ENCODE data around the gene DDX11.
"Not testable (repeated sequence)": the region's sequence is repeated elsewhere in the genome, so short reads cannot be mapped to it uniquely, and the experiment has no call there.

DDX11 gene

DNA sequence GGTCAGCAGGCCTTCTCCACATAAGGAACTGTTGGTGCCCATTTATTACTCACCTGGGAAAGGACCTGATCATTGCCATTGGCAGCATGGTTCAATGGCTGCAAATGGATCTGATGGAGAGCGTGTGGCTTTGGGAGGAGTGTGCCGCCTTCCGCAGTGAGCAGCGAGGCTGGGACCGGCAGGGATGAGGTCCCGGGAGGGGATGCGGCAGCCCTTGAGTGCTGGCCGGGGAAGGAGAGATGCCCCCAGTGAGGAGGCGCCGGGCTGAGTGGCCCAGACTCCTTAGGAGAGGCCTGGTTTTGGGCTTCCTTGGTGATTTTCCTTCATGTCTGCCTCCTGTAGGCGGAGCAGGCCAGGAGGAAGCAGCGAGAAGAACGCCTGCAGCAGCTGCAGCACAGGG is 10.6 kb downstream of the DDX11 start:
- H3K36me3 ChIP-seq (ENCODE audit: control insufficient read depth, insufficient read depth, low read length), result peaks cover 15% of the 10 kb centered on the region
- 91 to 97% methylated on average over 7 to 8 of the region's 13 CpGs for WGBS, 2 experiments (ENCODE audit: insufficient coverage in 2 of 2)
- H3K4me3 ChIP-seq (ENCODE audit: extremely low read depth, insufficient read depth, low read length, poor library complexity, severe bottlenecking); H3K9me3 ChIP-seq (ENCODE audit: control insufficient read depth, low read length); H3K27ac ChIP-seq (ENCODE audit: low read depth, low read length, severe bottlenecking): not testable (repeated sequence)
- peaks cover 11% of the 10 kb centered on the region for H3K4me1 ChIP-seq (ENCODE audit: control insufficient read depth, insufficient read depth, low read length, poor library complexity, severe bottlenecking)

DNA sequence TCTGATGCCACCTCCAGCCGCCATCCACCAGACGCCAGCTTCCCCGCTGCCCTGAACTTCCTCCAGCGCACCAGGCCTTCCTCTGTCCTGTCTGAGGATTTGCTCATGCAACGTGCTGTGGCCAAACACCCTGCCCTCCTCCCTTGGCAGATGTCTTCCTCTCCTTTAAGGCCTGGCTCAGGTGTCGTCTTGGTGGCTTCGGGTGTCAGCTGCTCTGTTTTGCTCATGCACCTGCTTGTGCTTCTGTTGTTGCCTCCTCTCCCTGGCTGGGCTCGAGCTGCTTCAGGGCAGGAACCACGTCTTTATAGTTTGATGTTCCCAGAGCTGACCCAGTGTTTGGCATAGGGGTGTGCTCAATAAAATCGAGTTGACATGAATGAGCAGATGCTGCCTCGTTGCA is 12.4 kb downstream of the DDX11 start:
- H3K4me1 ChIP-seq (ENCODE audit: control insufficient read depth, insufficient read depth, low read length, poor library complexity, severe bottlenecking); H3K4me3 ChIP-seq (ENCODE audit: extremely low read depth, insufficient read depth, low read length, poor library complexity, severe bottlenecking); H3K27ac ChIP-seq (ENCODE audit: low read depth, low read length, severe bottlenecking); H3K9me3 ChIP-seq (ENCODE audit: control insufficient read depth, low read length): not testable (repeated sequence)
- 90 to 96% methylated on average over 3 of the region's 11 CpGs for WGBS, 2 experiments (ENCODE audit: insufficient coverage in 2 of 2)
- peaks cover 22% of the 10 kb centered on the region for H3K36me3 ChIP-seq (ENCODE audit: control insufficient read depth, insufficient read depth, low read length)

DNA sequence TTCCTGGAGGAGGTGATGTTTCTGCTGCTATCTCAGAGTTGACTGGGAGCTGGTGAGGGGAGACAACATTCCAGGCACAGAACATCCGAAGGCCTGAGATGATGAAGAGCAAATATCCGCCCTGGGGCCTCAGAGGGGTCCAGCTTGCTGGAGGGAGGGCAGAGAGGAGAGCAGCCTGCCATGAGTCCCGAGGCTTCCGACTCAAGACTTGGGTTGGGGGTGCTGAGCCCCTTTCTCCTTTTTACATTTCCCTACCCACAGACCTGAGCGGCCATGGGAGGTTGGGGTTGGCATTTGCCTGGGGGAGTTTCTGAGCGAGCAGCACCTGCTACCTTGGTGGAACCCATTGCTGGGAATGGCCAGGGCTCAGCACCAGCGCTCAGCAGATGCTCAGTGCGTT is 13.8 kb downstream of the DDX11 start:
- 80 to 92% methylated on average over 1 to 2 of the region's 8 CpGs for WGBS, 2 experiments (ENCODE audit: insufficient coverage in 2 of 2)

DNA sequence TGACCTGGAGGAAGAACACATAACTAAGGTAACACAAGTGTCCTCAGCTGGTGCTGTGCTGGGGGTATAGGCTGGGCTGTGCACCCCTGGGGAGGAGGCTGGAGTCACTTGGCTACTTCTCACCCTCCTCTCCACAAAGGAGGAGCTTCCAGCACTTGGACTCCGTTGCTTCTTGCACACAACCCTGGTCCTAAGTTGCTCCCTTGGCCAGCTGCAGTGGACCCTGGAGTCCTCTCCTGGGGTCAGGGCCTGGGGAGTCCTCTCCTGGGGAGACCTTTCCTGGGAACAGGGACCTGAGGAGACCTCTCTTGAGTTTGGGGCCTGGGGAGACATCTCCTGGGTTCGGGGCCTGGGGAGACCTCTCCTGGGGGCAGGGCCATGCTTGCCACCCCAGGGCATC is 14.3 kb downstream of the DDX11 start:
- H3K4me3 ChIP-seq (ENCODE audit: extremely low read depth, insufficient read depth, low read length, poor library complexity, severe bottlenecking); H3K27ac ChIP-seq (ENCODE audit: low read depth, low read length, severe bottlenecking); H3K4me1 ChIP-seq (ENCODE audit: control insufficient read depth, insufficient read depth, low read length, poor library complexity, severe bottlenecking); H3K9me3 ChIP-seq (ENCODE audit: control insufficient read depth, low read length): not testable (repeated sequence)
- peaks cover 22% of the 10 kb centered on the region for H3K36me3 ChIP-seq (ENCODE audit: control insufficient read depth, insufficient read depth, low read length)
- 100% methylated on average over 1 of the region's 2 CpGs; no CpG with 5 or more reads in 1 of the 2 experiments for WGBS, 2 experiments (ENCODE audit: insufficient coverage in 2 of 2)

More for the DNA sequence above, 13.8 kb downstream of the DDX11 start:
- H3K9me3 ChIP-seq (ENCODE audit: control insufficient read depth, low read length); H3K27ac ChIP-seq (ENCODE audit: low read depth, low read length, severe bottlenecking); H3K4me1 ChIP-seq (ENCODE audit: control insufficient read depth, insufficient read depth, low read length, poor library complexity, severe bottlenecking); H3K4me3 ChIP-seq (ENCODE audit: extremely low read depth, insufficient read depth, low read length, poor library complexity, severe bottlenecking): not testable (repeated sequence)
- peaks cover 22% of the 10 kb centered on the region for H3K36me3 ChIP-seq (ENCODE audit: control insufficient read depth, insufficient read depth, low read length)

DNA sequence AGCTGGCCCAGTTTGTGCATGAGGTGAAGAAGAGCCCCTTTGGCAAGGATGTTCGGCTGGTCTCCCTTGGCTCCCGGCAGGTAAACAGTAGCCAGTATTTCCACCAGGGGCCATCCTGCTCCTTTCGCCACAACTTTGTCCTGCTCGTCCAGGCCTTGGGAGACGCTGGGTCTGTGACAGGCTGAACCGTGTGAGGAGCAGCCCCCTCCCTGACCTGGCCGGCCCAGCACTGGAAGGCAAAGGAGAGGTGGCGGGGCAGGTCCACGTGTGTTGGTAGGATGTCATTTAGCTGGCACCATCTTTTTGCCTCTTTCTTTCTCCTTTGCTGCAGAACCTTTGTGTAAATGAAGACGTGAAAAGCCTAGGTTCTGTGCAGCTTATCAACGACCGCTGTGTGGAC is 15.4 kb downstream of the DDX11 start:
- WGBS, 2 experiments (ENCODE audit: insufficient coverage in 2 of 2), result 93 to 98% methylated on average over 12 of the region's 12 CpGs
- Histone ChIP-seq H3K4me1 (ENCODE audit: control insufficient read depth, insufficient read depth, low read length, poor library complexity, severe bottlenecking) (no peaks in the 10 kb centered on the region), H3K4me3 (ENCODE audit: extremely low read depth, insufficient read depth, low read length, poor library complexity, severe bottlenecking) (no peak overlapping the region), H3K9me3 (ENCODE audit: control insufficient read depth, low read length) (no peaks in the 10 kb centered on the region), H3K27ac (ENCODE audit: low read depth, low read length, severe bottlenecking) (no peak overlapping the region), H3K36me3 (ENCODE audit: control insufficient read depth, insufficient read depth, low read length) (peaks cover 22% of the 10 kb centered on the region)

DNA sequence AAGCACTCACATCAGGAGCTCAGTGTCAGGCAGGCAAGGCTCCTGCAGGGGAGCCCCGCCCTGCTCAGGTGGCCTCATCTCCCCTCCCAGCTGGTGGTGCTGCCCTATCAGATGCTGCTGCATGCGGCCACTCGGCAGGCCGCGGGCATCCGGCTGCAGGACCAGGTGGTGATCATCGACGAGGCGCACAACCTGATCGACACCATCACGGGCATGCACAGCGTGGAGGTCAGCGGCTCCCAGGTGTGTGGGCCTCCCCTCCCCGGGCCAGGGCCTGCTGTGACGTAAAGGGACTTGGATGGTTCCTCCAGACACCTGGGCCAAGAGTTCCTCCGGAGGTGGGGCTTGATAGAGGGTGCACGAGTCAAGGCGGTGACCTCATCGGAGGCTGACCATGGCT is 18.0 kb downstream of the DDX11 start:
- H3K27ac ChIP-seq (ENCODE audit: low read depth, low read length, severe bottlenecking); H3K9me3 ChIP-seq (ENCODE audit: control insufficient read depth, low read length); H3K4me3 ChIP-seq (ENCODE audit: extremely low read depth, insufficient read depth, low read length, poor library complexity, severe bottlenecking); H3K4me1 ChIP-seq (ENCODE audit: control insufficient read depth, insufficient read depth, low read length, poor library complexity, severe bottlenecking): not testable (repeated sequence)
- 89 to 95% methylated on average over 16 to 19 of the region's 19 CpGs for WGBS, 2 experiments (ENCODE audit: insufficient coverage in 2 of 2)
- peaks cover 29% of the 10 kb centered on the region for H3K36me3 ChIP-seq (ENCODE audit: control insufficient read depth, insufficient read depth, low read length)

DNA sequence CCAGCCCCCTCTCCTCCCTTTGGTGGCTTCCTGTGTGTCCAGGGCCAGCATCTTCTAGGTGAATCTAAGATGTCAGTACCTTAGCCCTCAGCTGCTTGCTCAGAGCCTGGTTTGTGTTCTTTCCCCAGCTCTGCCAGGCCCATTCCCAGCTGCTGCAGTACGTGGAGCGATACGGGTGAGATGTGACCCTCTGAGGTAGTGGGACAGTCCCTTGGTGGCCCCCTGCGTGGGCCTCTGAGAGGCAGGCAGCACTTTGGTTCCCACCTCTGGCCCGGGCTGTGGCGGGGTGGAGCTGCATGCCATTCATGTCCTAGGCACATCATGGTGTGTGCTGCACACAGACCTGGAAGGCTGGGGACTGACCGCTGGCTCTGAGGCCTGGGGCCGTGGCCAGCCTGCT is 19.1 kb downstream of the DDX11 start:
- peaks cover 27% of the 10 kb centered on the region for H3K36me3 ChIP-seq (ENCODE audit: control insufficient read depth, insufficient read depth, low read length)
- not testable (repeated sequence) for H3K9me3 ChIP-seq (ENCODE audit: control insufficient read depth, low read length); H3K4me3 ChIP-seq (ENCODE audit: extremely low read depth, insufficient read depth, low read length, poor library complexity, severe bottlenecking); H3K4me1 ChIP-seq (ENCODE audit: control insufficient read depth, insufficient read depth, low read length, poor library complexity, severe bottlenecking); H3K27ac ChIP-seq (ENCODE audit: low read depth, low read length, severe bottlenecking)
- 95% methylated on average over 4 of the region's 8 CpGs; no CpG with 5 or more reads in 1 of the 2 experiments for WGBS, 2 experiments (ENCODE audit: insufficient coverage in 2 of 2)

DNA sequence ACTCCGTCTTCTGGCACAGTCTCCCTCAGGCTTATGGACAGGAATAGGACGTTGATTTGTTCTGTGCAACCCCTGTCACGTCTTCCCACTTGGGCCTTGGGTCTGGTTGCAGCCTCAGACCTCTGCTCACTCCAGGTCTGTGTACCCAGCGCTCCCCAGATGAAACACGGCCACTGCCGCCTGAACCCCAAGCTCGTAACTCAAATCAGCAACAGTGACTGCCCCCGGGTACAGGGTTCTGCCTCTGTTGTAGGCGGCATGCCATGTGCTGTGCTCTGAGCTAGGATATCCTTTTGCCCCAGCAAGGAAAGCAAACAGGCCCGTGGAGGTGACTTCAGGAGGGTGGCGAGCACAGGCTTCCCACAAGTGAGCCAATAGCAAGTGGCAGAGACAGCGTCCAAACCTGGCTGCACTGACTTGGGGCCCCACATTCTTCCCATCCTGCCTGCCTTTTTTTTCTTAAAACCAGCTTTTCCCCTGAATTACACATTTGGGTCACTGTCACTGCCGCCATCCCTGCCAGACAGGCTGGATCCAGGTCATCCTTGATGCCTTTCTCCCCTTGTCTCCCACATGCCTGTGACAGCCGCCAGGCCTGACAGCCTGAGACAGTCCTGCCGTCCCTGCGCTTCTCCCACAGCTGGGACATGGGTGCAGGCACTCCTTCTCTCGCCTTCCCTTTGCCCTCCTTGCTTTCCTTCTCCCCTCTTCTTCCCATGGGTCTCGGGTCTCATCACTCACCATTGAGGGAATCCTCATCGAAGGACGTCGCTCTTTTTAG is 21.6 kb downstream of the DDX11 start:
- not testable (repeated sequence) for H3K4me1 ChIP-seq (ENCODE audit: control insufficient read depth, insufficient read depth, low read length, poor library complexity, severe bottlenecking); H3K27ac ChIP-seq (ENCODE audit: low read depth, low read length, severe bottlenecking); H3K9me3 ChIP-seq (ENCODE audit: control insufficient read depth, low read length); H3K4me3 ChIP-seq (ENCODE audit: extremely low read depth, insufficient read depth, low read length, poor library complexity, severe bottlenecking)
- H3K36me3 ChIP-seq (ENCODE audit: control insufficient read depth, insufficient read depth, low read length), result peaks cover 14% of the 10 kb centered on the region
- WGBS, 2 experiments (ENCODE audit: insufficient coverage in 2 of 2), result 94 to 96% methylated on average over 6 to 9 of the region's 21 CpGs

DNA sequence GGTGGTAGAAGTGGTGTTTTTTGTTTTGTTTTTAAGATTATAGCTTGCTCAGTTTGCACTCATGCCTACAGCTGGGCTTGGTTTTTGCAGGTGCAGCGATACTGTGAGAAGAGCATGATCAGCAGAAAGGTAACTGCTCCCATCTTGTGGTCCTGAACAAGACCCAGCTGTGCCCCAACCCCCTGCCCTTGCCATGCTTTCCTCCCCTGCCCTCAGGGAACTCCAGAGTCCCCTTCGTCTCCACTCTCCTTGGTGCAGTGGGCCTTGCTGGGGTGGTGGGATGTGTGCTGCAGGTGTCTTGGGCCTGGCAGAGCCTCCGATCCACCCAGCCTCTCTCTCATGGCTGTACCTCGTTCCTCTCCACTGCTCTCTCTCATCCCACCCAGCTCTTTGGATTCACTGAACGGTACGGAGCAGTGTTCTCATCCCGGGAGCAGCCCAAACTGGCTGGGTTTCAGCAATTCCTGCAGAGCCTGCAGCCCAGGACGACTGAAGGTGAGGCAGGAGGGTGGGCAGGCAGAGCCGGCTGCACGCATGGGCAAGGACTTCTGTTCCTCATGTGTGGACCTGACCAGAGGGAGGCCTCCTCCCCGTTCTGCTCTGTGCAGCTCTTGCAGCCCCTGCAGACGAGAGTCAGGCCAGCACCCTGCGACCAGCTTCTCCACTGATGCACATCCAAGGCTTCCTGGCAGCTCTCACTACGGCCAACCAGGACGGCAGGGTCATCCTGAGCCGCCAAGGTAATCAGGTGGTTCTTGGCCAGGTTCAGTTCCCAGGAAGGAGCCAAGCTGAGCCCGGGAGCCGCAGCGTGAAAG is 22.8 kb downstream of the DDX11 start:
- peaks cover 17% of the 10 kb centered on the region for H3K36me3 ChIP-seq (ENCODE audit: control insufficient read depth, insufficient read depth, low read length)
- not testable (repeated sequence) for H3K4me3 ChIP-seq (ENCODE audit: extremely low read depth, insufficient read depth, low read length, poor library complexity, severe bottlenecking); H3K27ac ChIP-seq (ENCODE audit: low read depth, low read length, severe bottlenecking); H3K9me3 ChIP-seq (ENCODE audit: control insufficient read depth, low read length); H3K4me1 ChIP-seq (ENCODE audit: control insufficient read depth, insufficient read depth, low read length, poor library complexity, severe bottlenecking)
- WGBS, 2 experiments (ENCODE audit: insufficient coverage in 2 of 2), result 92 to 98% methylated on average over 6 to 9 of the region's 19 CpGs

DNA sequence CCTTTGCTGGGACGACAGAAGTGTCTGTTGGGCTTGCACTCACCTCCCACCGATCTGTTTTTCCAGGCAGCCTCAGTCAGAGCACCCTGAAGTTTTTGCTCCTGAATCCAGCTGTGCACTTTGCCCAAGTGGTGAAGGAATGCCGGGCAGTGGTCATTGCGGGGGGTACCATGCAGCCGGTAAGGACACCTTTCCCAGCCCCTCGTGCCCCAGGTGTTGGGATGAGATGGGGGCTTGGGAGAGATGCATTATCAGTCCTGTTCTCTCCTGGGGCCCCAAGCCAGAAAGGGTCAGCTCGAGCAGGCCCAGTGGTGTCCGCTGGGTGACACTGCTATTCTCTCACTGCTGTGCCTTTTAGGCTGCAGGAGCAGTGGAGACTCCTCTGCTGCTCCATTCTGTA is 24.2 kb downstream of the DDX11 start:
- H3K9me3 ChIP-seq (ENCODE audit: control insufficient read depth, low read length); H3K4me3 ChIP-seq (ENCODE audit: extremely low read depth, insufficient read depth, low read length, poor library complexity, severe bottlenecking); H3K27ac ChIP-seq (ENCODE audit: low read depth, low read length, severe bottlenecking); H3K4me1 ChIP-seq (ENCODE audit: control insufficient read depth, insufficient read depth, low read length, poor library complexity, severe bottlenecking): not testable (repeated sequence)
- H3K36me3 ChIP-seq (ENCODE audit: control insufficient read depth, insufficient read depth, low read length), result peaks cover 22% of the 10 kb centered on the region
- whole genome bisulfite sequencing, 2 experiments (ENCODE audit: insufficient coverage in 2 of 2), result 98 to 100% methylated on average over 3 to 5 of the region's 8 CpGs

DNA sequence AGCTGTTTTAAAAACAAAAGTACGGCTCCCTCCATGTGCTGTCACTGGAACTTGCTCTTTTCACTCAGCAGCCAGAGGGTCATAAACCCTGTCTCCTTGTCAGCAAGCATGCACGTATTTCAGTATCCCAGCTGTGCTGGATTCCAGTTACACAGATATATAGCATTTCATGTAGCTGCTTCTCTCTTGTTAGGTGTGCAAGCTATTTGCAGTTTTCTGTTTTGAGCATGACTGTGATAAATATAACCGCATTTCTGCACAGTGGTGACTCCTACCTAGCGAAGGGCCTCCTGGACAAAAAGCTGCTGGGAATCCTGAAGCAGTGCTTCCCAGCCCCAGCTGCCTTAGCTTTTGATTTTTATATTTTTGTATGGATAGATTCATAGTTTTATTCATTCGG is 24.7 kb downstream of the DDX11 start:
- 83% methylated on average over 1 of the region's 5 CpGs; no CpG with 5 or more reads in 1 of the 2 experiments for WGBS, 2 experiments (ENCODE audit: insufficient coverage in 2 of 2)
- H3K4me3 ChIP-seq (ENCODE audit: extremely low read depth, insufficient read depth, low read length, poor library complexity, severe bottlenecking); H3K9me3 ChIP-seq (ENCODE audit: control insufficient read depth, low read length); H3K4me1 ChIP-seq (ENCODE audit: control insufficient read depth, insufficient read depth, low read length, poor library complexity, severe bottlenecking); H3K27ac ChIP-seq (ENCODE audit: low read depth, low read length, severe bottlenecking): not testable (repeated sequence)
- peaks cover 22% of the 10 kb centered on the region for H3K36me3 ChIP-seq (ENCODE audit: control insufficient read depth, insufficient read depth, low read length)
